ENCODE results near the gene POP4. TPM values are rescaled to one million over a fixed set of nuclear protein-coding genes. Genes with fewer than 3 reads are reported as not detected.
A peak's percentile ranks its signal among the peaks of the same experiment; 100 is the strongest.
"Not testable (repeated sequence)": the region's sequence is repeated elsewhere in the genome, so short reads cannot be mapped to it uniquely, and the experiment has no call there.

The POP4 gene
- 10 to 100 TPM; 65.2 to 73.9 (median 73.5) TPM for polyA plus RNA-seq (ENCODE audit: insufficient read length in 4 of 4)

- DNase-seq (ENCODE audit: low read depth in 4 of 4, low spot score in 3 of 4) = peak; percentile 93 to 98 (median 96)
Observed at GRCh38 chr19:29605653-29606419, at the start of gene POP4. TSS of gene POP4 (plus strand) at chr19:29606283. CDS start at chr19:29606319, 36 bp downstream.

- not testable (repeated sequence) for DNase-seq (ENCODE audit: low read depth in 4 of 4, low spot score in 3 of 4)
Observed at GRCh38 chr19:29559110-29559509, 47.0 kb upstream of the POP4 start.

GRCh38 chr19:29559743-29560142 lies 46.3 kb upstream of the POP4 start:
- no peak for DNase-seq (ENCODE audit: low read depth in 4 of 4, low spot score in 3 of 4)

- no peak for DNase-seq (ENCODE audit: low read depth in 4 of 4, low spot score in 3 of 4)
Observed at GRCh38 chr19:29560313-29561075, 45.6 kb upstream of the POP4 start.

GRCh38 chr19:29561601-29562000 lies 44.5 kb upstream of the POP4 start:
- no peak for DNase-seq (ENCODE audit: low read depth in 4 of 4, low spot score in 3 of 4)

- DNase-seq (ENCODE audit: low read depth in 4 of 4, low spot score in 3 of 4) = no peak
Observed at GRCh38 chr19:29562299-29563297, 43.5 kb upstream of the POP4 start.

- DNase-seq (ENCODE audit: low read depth in 4 of 4, low spot score in 3 of 4) = no peak
Observed at GRCh38 chr19:29563486-29564101, 42.5 kb upstream of the POP4 start.

- no peak for DNase-seq (ENCODE audit: low read depth in 4 of 4, low spot score in 3 of 4)
Observed at GRCh38 chr19:29564574-29565005, 41.5 kb upstream of the POP4 start.

- DNase-seq (ENCODE audit: low read depth in 4 of 4, low spot score in 3 of 4) = no peak
Observed at GRCh38 chr19:29565171-29565570, 40.9 kb upstream of the POP4 start.

- no peak for DNase-seq (ENCODE audit: low read depth in 4 of 4, low spot score in 3 of 4)
Observed at GRCh38 chr19:29566496-29567054, 39.5 kb upstream of the POP4 start.

GRCh38 chr19:29567366-29567915 lies 38.6 kb upstream of the POP4 start:
- DNase-seq (ENCODE audit: low read depth in 4 of 4, low spot score in 3 of 4) = no peak

- DNase-seq (ENCODE audit: low read depth in 4 of 4, low spot score in 3 of 4) = no peak
Observed at GRCh38 chr19:29568036-29569025, 37.8 kb upstream of the POP4 start.

GRCh38 chr19:29569038-29569911 lies 36.8 kb upstream of the POP4 start:
- no peak for DNase-seq (ENCODE audit: low read depth in 4 of 4, low spot score in 3 of 4)

- DNase-seq (ENCODE audit: low read depth in 4 of 4, low spot score in 3 of 4) = no peak
Observed at GRCh38 chr19:29571181-29571580, 34.9 kb upstream of the POP4 start.

- no peak for DNase-seq (ENCODE audit: low read depth in 4 of 4, low spot score in 3 of 4)
Observed at GRCh38 chr19:29573486-29573885, 32.6 kb upstream of the POP4 start.

- no peak for DNase-seq (ENCODE audit: low read depth in 4 of 4, low spot score in 3 of 4)
Observed at GRCh38 chr19:29574510-29574909, 31.6 kb upstream of the POP4 start.

- DNase-seq (ENCODE audit: low read depth in 4 of 4, low spot score in 3 of 4) = no peak
Observed at GRCh38 chr19:29576046-29576606, 30.0 kb upstream of the POP4 start.

Data from right renal pelvis (tissue), 4 donors.